22Rv1 (cell line): ENCODE results near the gene IMP4.

Experiments
- ZFX ChIP-seq: fragments of 450-650 bp; IDR thresholded peaks from 2 replicates; pipeline ENCODE4 v1.6.1; 2017; ENCODE audit warnings: antibody characterized with exemption, borderline replicate concordance
- TF ChIP-seq, protein P1 (sequence below): fragments of 450-650 bp; IDR thresholded peaks from 2 replicates; pipeline ENCODE4 v1.5.1; 2017; ENCODE audit warnings: mild to moderate bottlenecking

- TF ChIP-seq, protein P1, sequence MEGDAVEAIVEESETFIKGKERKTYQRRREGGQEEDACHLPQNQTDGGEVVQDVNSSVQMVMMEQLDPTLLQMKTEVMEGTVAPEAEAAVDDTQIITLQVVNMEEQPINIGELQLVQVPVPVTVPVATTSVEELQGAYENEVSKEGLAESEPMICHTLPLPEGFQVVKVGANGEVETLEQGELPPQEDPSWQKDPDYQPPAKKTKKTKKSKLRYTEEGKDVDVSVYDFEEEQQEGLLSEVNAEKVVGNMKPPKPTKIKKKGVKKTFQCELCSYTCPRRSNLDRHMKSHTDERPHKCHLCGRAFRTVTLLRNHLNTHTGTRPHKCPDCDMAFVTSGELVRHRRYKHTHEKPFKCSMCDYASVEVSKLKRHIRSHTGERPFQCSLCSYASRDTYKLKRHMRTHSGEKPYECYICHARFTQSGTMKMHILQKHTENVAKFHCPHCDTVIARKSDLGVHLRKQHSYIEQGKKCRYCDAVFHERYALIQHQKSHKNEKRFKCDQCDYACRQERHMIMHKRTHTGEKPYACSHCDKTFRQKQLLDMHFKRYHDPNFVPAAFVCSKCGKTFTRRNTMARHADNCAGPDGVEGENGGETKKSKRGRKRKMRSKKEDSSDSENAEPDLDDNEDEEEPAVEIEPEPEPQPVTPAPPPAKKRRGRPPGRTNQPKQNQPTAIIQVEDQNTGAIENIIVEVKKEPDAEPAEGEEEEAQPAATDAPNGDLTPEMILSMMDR: no peak
- TF ChIP-seq ZFX: no peak
Measured at GRCh38 chr2:130328710-130329109, 14.0 kb upstream of the IMP4 start.
